Tibial nerve (tissue), 4 donors: Measurements from ENCODE around the gene LINC01488. TPM values are rescaled to one million over a fixed set of nuclear protein-coding genes. Genes with fewer than 3 reads are reported as not detected.
A peak's percentile ranks its signal among the peaks of the same experiment; 100 is the strongest.

Experiments
- DNase-seq, 2 donors: peaks; one replicate each; pipeline ENCODE4 v3.0.0-alpha.2; 2019; ENCODE audit warnings: low spot score in 2 of 2
- H3K27ac ChIP-seq, 4 donors: fragments of 200-600 bp; sonication (generic) in 3 of 4; one replicate each; pipeline ENCODE4 v1.5.1; 2017 to 2019; ENCODE audit warnings: mild to moderate bottlenecking in 1 of 4
- H3K27me3 ChIP-seq, 2 donors: fragments of 200-600 bp; sonication (generic) in 1 of 2; one replicate each; pipeline versions ENCODE4 v1.5.1 to v1.6.0; 2017 to 2019
- H3K36me3 ChIP-seq, 3 donors: fragments of 200-600 bp; sonication (generic); one replicate each; pipeline ENCODE4 v1.5.1; 2018 to 2019
- H3K4me1 ChIP-seq, 4 donors: fragments of 200-600 bp; sonication (generic) in 3 of 4; one replicate each; pipeline ENCODE4 v1.5.1; 2017 to 2019
- H3K4me3 ChIP-seq, 4 donors: fragments of 200-600 bp; sonication (generic) in 3 of 4; one replicate each; pipeline ENCODE4 v1.5.1; 2017 to 2019; ENCODE audit warnings: mild to moderate bottlenecking in 1 of 4, moderate library complexity in 1 of 4
- H3K9me3 ChIP-seq, 4 donors: fragments of 200-600 bp; sonication (generic) in 3 of 4; one replicate each; pipeline ENCODE4 v1.5.1; 2017 to 2019
- CTCF ChIP-seq, 5 experiments: fragments of 200-600 bp in 3 of 5; fragments of 450-650 bp in 2 of 5; sonication (generic) in 3 of 5; IDR thresholded peaks; one replicate each; pipeline ENCODE4 v1.5.1; 2016 to 2019; ENCODE audit warnings: antibody characterized with exemption in 5 of 5, mild to moderate bottlenecking in 3 of 5, moderate library complexity in 2 of 5
- EP300 ChIP-seq, 2 donors: sonication (generic); formaldehyde crosslinking; IDR thresholded peaks; one replicate each; pipeline ENCODE4 v1.6.1; 2017; ENCODE audit warnings: antibody characterized with exemption in 2 of 2, mild to moderate bottlenecking in 1 of 2
- POLR2A ChIP-seq, 2 donors: fragments of 450-650 bp; IDR thresholded peaks; one replicate each; pipeline ENCODE4 v1.6.1; 2017; ENCODE audit warnings: antibody characterized with exemption in 2 of 2, mild to moderate bottlenecking in 2 of 2, moderate library complexity in 2 of 2
- WGBS, 2 donors: methylation state at CpG; one replicate each; pipeline ENCODE4 v1.1.5; 2018; 5-methylcytosine and 5-hydroxymethylcytosine counted together
- total RNA-seq, 4 donors: library from RNA; depleted of rRNA; stranded (reverse); fragments of >200 nt; gene quantifications; one replicate each; pipeline ENCODE4 v1.1.0, GENCODE V29; 2016

LINC01488 gene
- total RNA-seq, 4 donors from 2014 or later = not detected

GRCh38 chr11:69444381-69445130 is 36.9 kb upstream of the LINC01488 start:
- Histone ChIP-seq H3K4me3 (peak overlapping the region in 3 of 4 donors; percentile 2 to 57 (median 21)), H3K27ac (peak overlapping the region; percentile 47 to 93 (median 83)), H3K36me3 (no peaks in the 10 kb centered on the region), H3K27me3 (no peaks in the 10 kb centered on the region), H3K9me3 (no peaks in the 10 kb centered on the region), H3K4me1 (peaks cover 0 to 54% (median 30%) of the 10 kb centered on the region in 4 donors)
- peak; percentile 39 to 86 for DNase-seq
- 49 to 51% methylated on average over 29 to 31 of the region's 32 CpGs for WGBS, 2 donors
- TF ChIP-seq POLR2A (IDR thresholded peaks at IDR 0.05) (no peak), EP300 (IDR thresholded peaks at IDR 0.05) (peak in 1 of 2 donors; percentile 90), CTCF (IDR thresholded peaks at IDR 0.05) (peak in 3 of 5 experiments; percentile 6 to 41 (median 22))

- Histone ChIP-seq H3K9me3 (no peaks in the 10 kb centered on the region), H3K36me3 (no peaks in the 10 kb centered on the region), H3K4me1 (peaks cover 0 to 59% (median 33%) of the 10 kb centered on the region in 4 donors), H3K27ac (peak overlapping the region; percentile 38 to 93 (median 83)), H3K4me3 (peak overlapping the region in 2 of 4 donors; percentile 21 to 57), H3K27me3 (no peaks in the 10 kb centered on the region)
- WGBS, 2 donors = 47 to 65% methylated on average over 7 to 11 of the region's 11 CpGs
- no peak for DNase-seq
- TF ChIP-seq CTCF (IDR thresholded peaks at IDR 0.05) = no peak
- no peak for TF ChIP-seq POLR2A (IDR thresholded peaks at IDR 0.05)
- no peak for TF ChIP-seq EP300 (IDR thresholded peaks at IDR 0.05)
Observed at GRCh38 chr11:69445131-69445470, 36.4 kb upstream of the LINC01488 start.

- peaks cover 0 to 63% (median 33%) of the 10 kb centered on the region in 4 donors for H3K4me1 ChIP-seq
- 71 to 72% methylated on average over 11 of the region's 11 CpGs for WGBS, 2 donors
- no peak for TF ChIP-seq POLR2A (IDR thresholded peaks at IDR 0.05)
- TF ChIP-seq CTCF (IDR thresholded peaks at IDR 0.05) = no peak
- TF ChIP-seq EP300 (IDR thresholded peaks at IDR 0.05) = no peak
- no peaks in the 10 kb centered on the region for H3K36me3 ChIP-seq
- no peaks in the 10 kb centered on the region for H3K27me3 ChIP-seq
- H3K27ac ChIP-seq = no peak overlapping the region
- DNase-seq = no peak
- H3K9me3 ChIP-seq = no peaks in the 10 kb centered on the region
- no peak overlapping the region for H3K4me3 ChIP-seq
Observed at GRCh38 chr11:69446108-69446507, 35.4 kb upstream of the LINC01488 start.

- no peak for DNase-seq
- H3K9me3 ChIP-seq = no peaks in the 10 kb centered on the region
- H3K27ac ChIP-seq = no peak overlapping the region
- no peaks in the 10 kb centered on the region for H3K27me3 ChIP-seq
- H3K4me1 ChIP-seq = peaks cover 0 to 54% (median 26%) of the 10 kb centered on the region in 4 donors
- H3K4me3 ChIP-seq = no peak overlapping the region
- 69 to 90% methylated on average over 7 of the region's 7 CpGs for WGBS, 2 donors
- TF ChIP-seq EP300 (IDR thresholded peaks at IDR 0.05) (no peak), POLR2A (IDR thresholded peaks at IDR 0.05) (no peak), CTCF (IDR thresholded peaks at IDR 0.05) (no peak)
- H3K36me3 ChIP-seq = no peaks in the 10 kb centered on the region
Observed at GRCh38 chr11:69447786-69448185, 33.7 kb upstream of the LINC01488 start.

GRCh38 chr11:69448471-69449284 is 32.8 kb upstream of the LINC01488 start:
- H3K4me1 ChIP-seq = peaks cover 0 to 45% (median 19%) of the 10 kb centered on the region in 4 donors
- H3K36me3 ChIP-seq = no peaks in the 10 kb centered on the region
- TF ChIP-seq EP300 (IDR thresholded peaks at IDR 0.05) (no peak), CTCF (IDR thresholded peaks at IDR 0.05) (no peak), POLR2A (IDR thresholded peaks at IDR 0.05) (no peak)
- no peak overlapping the region for H3K4me3 ChIP-seq
- DNase-seq = no peak
- no peaks in the 10 kb centered on the region for H3K9me3 ChIP-seq
- peak overlapping the region in 2 of 4 donors; percentile 5 to 56 for H3K27ac ChIP-seq
- H3K27me3 ChIP-seq = no peaks in the 10 kb centered on the region
- WGBS, 2 donors = 55 to 62% methylated on average over 14 to 15 of the region's 15 CpGs
